ENCODE measurements around the gene TMEM52B.
"Not testable (repeated sequence)": the region's sequence is repeated elsewhere in the genome, so short reads cannot be mapped to it uniquely, and the experiment has no call there.

TMEM52B gene

DNA sequence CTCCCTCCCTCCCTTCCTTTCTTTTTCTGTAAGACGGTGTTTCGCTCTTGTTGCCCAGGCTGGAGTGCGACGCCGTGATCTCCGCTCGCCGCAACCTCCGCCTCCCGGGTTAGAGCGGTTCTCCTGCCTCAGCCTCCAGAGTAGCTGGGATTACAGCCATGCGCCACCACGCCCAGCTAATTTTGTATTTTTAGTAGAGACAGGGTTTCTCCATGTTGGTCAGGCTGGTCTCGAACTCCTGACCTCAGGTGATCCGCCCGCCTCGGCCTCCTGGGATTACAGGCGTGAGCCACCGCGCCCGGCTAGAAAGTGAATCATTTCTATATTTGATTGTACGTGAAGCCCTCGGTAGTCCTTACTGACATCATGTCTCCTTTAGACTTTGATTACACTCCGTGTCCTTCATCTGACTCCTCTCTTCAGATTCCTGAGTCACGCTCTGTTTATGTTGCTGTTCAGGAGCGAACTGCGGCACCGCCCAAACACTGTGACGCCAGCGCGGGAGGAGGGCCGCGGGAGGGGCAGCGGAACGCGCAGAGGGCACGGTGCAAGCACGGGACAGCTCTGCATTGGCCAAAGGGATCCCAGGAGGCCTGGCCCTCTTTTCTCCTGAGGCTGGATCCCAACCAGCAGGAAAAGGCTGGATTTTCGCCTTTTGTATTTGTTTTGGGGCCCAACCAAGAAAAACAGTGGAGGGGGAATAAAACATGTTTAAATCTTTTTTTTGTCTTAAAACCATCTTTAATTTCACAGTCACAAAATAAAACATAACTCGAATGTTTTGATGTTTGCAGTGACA is 33.3 kb downstream of the TMEM52B start:
- peak; percentile 45 to 66 for DNase-seq (ENCODE audit: low read depth in 2 of 2)

DNA sequence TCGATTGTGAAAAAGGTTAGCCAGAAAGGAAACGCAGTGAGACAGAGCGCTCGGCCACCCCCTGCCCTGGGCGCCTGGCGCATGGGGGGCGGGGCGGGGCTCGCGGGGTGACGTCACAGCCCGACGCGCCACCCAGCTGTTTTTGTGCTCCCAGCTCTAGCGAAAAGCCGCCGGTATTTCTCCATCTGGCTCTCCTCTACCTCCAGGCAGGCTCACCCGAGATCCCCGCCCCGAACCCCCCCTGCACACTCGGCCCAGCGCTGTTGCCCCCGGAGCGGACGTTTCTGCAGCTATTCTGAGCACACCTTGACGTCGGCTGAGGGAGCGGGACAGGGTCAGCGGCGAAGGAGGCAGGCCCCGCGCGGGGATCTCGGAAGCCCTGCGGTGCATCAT is 33.9 kb downstream of the TMEM52B start, which contains the start of gene GABARAPL1:
TSS of gene GABARAPL1 (plus strand) at position 139 of the 393 bp plus-strand sequence. CDS start at position 392, 253 bp downstream.
- peak; percentile 30 to 64 for DNase-seq (ENCODE audit: low read depth in 2 of 2)

DNA sequence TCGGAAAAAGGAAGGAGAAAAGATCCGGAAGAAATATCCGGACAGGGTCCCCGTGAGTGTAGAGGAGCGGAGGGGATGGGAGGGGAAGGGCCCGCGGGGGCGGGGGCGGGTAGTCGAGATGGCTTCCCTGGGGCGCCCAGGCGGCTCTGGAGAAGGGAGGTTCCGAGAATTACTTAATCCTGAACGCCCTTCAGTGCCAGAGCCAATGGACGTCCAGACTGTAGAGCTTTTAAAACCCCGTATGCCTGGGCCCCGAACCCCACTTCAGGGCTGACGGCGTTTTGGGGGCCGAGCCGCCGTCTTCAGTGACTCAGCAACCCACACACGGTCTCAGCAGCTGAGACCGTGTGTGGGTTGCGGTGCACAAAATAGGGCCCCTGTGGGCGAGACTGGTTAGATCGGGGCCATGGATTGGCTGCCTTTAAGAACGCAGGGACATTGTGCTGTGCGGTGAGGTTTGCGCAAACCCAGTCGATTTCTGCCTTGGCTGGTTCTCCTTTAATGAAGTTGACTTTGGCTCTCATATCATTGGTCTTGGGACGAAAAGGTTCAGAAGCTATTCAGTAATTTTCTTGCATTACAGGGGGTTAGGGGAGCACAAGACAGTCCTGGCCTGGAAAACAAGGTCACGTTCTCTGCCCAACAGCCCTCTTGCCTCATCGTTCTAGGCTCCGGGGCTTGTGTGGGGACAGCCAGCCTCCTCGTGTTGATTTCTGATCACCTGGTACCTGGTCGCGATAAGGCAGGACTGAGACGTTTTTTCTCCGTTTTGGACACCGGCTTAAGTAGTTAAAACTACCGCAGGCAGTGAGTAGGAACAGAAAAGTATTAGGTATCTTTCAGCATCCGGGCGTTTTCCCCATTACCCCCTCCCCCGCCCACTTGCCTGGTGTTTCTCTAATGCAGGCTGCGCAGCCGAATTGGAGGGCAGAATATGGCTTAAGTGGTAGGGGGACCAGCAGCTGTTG is 34.6 kb downstream of the TMEM52B start:
- DNase-seq (ENCODE audit: low read depth in 2 of 2) = peak; percentile 32 to 34

GRCh38 chr12:10214136-10214894 is 35.5 kb downstream of the TMEM52B start:
- DNase-seq (ENCODE audit: low read depth in 2 of 2) = no peak

DNA sequence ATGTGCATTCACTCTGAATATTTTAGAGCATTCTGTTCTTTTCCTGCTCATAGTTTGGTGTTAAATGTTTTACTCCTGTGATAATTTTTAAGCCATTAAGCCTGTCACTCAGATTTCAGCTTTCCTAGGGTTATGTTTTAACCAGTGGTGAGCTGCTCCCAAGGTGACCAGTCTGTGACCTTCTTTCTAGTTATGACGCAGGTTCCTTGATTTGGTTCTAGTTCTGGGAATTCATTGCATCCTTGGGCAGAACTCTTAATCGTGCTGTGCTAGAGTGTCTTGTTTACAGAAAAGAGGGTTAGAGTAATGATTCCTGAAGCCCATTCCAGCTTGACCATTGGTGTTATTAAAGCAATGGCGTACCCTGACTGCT is 36.0 kb downstream of the TMEM52B start:
- no peak for DNase-seq (ENCODE audit: low read depth in 2 of 2)

- no peak for DNase-seq (ENCODE audit: low read depth in 2 of 2)
Observed at GRCh38 chr12:10215436-10215835, 36.6 kb downstream of the TMEM52B start.

- DNase-seq (ENCODE audit: low read depth in 2 of 2) = not testable (repeated sequence)
Observed at GRCh38 chr12:10215946-10216345, 37.1 kb downstream of the TMEM52B start.

DNA sequence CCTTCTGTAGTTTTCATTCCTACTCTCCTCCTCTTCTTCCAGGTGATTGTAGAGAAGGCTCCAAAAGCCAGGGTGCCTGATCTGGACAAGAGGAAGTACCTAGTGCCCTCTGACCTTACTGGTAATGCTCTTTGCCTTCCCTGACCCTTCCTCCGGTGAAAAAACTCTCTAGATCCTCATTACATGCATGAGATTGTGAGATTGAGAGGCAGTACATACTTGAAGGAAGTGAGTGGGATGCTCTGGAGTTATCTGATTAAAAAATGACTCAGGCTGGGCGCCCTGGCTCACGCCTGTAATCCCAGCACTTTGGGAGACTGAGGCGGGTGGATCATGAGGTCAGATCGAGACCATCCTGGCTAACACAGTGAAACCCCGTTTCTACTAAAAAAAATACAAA is 39.2 kb downstream of the TMEM52B start:
- no peak for DNase-seq (ENCODE audit: low read depth in 2 of 2)

DNA sequence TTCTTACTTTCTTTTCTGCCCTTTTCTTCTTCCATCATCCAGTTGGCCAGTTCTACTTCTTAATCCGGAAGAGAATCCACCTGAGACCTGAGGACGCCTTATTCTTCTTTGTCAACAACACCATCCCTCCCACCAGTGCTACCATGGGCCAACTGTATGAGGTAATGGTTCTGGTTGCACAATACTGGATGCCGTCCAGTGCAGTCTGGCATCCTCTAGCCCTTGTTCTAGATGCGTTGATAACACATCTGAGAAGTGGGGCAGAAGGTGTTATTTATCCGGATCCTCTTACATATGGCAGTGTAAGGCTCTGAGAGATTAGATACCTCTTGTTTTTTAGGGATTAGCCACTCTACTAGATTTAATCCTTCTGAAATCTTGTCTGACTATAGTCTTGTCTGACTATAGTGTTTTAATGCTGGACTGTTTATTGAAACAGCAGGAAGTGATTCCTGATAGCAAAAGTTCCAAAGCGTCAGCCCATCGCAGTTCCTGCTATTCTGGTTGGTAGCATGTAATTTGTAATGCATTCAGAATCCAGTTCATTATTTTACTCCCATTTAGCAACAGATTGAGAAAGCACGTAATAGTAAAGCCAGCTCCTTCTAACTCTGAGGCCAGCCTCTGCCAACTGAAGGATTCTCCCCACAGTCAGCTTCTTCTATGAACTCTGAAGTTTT is 41.7 kb downstream of the TMEM52B start:
- DNase-seq (ENCODE audit: low read depth in 2 of 2) = no peak

DNA sequence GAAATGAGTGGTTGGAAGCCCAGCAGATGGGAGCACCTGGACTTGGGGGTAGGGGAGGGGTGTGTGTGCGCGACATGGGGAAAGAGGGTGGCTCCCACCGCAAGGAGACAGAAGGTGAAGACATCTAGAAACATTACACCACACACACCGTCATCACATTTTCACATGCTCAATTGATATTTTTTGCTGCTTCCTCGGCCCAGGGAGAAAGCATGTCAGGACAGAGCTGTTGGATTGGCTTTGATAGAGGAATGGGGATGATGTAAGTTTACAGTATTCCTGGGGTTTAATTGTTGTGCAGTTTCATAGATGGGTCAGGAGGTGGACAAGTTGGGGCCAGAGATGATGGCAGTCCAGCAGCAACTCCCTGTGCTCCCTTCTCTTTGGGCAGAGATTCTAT is 43.0 kb downstream of the TMEM52B start:
- DNase-seq (ENCODE audit: low read depth in 2 of 2) = no peak

DNA sequence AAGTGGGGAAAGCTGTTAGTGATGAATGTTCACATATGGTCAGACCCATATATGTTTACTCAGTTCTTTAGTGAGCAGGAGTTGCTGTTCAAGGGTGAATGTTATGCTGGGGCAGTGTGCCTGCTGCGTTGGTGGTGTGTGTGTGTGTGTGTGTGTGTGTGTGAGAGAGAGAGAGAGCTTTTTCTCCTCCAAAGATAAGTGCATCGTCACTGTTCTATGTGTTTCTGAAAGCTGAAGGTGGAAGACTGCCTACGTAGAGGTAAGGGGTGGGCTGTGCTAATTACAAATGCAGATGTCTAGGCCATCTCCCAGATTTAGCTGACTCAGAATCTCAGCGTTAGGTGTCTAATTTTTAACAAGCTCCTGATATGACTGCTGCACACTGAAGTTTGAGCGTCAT is 44.4 kb downstream of the TMEM52B start:
- no peak for DNase-seq (ENCODE audit: low read depth in 2 of 2)

GRCh38 chr12:10225426-10225825 is 46.6 kb downstream of the TMEM52B start:
- DNase-seq (ENCODE audit: low read depth in 2 of 2) = not testable (repeated sequence)

DNA sequence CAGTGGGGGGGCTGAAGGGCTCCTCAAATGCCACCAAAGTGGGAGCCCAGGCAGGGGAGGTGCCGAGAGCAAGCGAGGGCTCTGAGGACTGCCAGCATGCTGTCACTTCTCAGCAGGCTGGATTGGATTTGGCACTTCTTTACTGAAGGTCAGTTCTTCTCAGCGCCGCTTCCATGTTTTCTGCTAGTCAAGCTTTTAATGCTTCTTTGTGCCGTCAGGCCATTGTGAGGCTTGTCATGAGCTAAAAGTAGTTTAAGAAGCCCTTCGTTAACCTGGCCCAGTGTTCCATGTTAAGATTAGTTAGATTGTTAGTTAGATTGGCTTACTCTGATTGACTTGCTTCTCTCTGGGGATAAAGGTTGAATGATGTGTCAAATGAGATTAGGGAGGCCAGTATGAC is 47.3 kb downstream of the TMEM52B start:
- DNase-seq (ENCODE audit: low read depth in 2 of 2) = no peak

- no peak for DNase-seq (ENCODE audit: low read depth in 2 of 2)
Observed at GRCh38 chr12:10226731-10227130, 47.9 kb downstream of the TMEM52B start.

DNA sequence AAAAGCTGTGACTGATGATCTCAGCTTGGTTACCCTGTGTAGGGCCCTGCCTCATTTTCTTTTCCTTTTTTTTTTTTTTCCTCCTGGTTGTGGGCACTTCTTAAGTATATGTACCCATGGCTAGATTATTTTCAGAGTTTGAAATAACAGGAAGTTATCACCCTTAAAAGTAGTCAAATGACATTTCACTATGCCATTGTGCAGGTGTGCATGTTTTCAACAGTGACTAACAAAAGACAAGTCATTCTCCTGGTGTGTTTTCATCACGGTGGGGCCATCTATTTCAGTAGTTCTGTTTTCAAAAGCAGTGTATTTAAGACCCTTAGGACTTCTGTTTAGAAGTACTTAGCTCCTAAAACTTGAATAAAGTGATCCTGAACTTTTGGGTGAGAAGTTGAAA is 48.8 kb downstream of the TMEM52B start:
- DNase-seq (ENCODE audit: low read depth in 2 of 2) = no peak

- no peak for DNase-seq (ENCODE audit: low read depth in 2 of 2)
Observed at GRCh38 chr12:10234562-10234961, 55.7 kb downstream of the TMEM52B start.

GRCh38 chr12:10235761-10236631 is 57.2 kb downstream of the TMEM52B start:
- peak in 1 of 2 donors; percentile 24 for DNase-seq (ENCODE audit: low read depth in 2 of 2)

- no peak for DNase-seq (ENCODE audit: low read depth in 2 of 2)
Observed at GRCh38 chr12:10236720-10237119, 57.9 kb downstream of the TMEM52B start.

- DNase-seq (ENCODE audit: low read depth in 2 of 2) = no peak
Observed at GRCh38 chr12:10238526-10238925, 59.7 kb downstream of the TMEM52B start.

DNA sequence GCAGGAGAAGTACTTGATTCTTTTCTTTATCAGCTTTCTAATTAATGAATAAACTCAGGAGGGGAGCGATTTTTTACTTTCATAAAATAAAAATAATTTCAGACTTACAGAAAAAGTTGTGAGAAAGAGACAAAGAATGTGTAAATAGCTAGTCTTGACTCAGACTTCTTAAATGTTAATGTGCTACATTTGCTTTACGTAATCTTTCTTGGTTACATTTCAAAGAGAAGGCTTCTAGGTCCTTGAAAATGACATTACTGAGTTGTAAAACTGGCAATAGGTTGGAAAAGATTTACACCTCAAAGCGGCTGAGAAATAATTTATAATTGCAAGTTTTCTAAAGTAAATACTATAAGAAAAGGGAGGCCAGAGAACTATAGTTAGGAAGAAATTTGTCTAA is 62.5 kb downstream of the TMEM52B start:
- no peak for DNase-seq (ENCODE audit: low read depth in 2 of 2)
